GM12872 (cell line): ENCODE results near the gene METTL15.

Experiments
- TF ChIP-seq, protein P1 (sequence below): IDR thresholded peaks from 3 replicates; pipeline ENCODE4 v1.5.1; 2011; ENCODE audit warnings: low read depth, mild to moderate bottlenecking, low read length, moderate library complexity; ENCODE audit not compliant: insufficient read depth

The METTL15 gene

DNA sequence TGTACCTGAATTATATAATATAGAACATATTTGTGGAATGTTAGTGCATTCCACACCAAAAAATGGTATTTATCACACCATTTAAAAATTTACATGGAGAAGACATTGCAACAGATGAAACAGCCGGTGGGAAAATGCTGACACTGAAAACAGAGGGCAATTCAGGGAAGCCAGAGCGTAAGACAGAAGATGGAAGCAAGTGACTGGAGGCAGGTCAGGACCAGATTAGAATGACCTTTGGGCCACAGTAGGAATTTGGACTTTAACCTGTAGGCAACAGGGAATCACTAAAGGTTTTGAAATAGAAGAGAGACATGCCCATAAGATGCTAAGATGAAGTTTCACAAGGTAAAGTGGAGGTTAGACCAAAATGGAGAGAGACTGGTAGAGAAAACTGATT is 60.5 kb downstream of the METTL15 start:
- TF ChIP-seq, protein P1, sequence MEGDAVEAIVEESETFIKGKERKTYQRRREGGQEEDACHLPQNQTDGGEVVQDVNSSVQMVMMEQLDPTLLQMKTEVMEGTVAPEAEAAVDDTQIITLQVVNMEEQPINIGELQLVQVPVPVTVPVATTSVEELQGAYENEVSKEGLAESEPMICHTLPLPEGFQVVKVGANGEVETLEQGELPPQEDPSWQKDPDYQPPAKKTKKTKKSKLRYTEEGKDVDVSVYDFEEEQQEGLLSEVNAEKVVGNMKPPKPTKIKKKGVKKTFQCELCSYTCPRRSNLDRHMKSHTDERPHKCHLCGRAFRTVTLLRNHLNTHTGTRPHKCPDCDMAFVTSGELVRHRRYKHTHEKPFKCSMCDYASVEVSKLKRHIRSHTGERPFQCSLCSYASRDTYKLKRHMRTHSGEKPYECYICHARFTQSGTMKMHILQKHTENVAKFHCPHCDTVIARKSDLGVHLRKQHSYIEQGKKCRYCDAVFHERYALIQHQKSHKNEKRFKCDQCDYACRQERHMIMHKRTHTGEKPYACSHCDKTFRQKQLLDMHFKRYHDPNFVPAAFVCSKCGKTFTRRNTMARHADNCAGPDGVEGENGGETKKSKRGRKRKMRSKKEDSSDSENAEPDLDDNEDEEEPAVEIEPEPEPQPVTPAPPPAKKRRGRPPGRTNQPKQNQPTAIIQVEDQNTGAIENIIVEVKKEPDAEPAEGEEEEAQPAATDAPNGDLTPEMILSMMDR = no peak

DNA sequence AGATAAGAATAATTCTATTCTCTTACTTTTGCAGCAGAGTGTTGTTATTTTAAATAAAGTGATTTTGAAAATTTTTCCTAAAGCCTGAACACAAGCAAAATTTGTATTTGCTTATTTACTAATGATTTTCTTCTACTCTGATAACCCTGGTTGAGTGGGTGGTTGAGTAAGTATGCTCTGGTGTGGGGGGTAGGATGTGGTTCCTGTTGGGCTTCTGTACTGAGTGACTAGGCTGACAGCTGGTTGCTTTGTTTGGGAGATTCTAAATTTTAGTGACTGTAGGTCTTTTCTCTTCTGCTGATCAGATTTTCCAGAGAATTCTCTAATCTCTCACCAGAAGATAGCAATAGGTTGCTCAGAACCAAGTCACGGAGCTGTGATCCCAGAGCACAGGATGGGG is 61.6 kb downstream of the METTL15 start:
- TF ChIP-seq, protein P1 = no peak

DNA sequence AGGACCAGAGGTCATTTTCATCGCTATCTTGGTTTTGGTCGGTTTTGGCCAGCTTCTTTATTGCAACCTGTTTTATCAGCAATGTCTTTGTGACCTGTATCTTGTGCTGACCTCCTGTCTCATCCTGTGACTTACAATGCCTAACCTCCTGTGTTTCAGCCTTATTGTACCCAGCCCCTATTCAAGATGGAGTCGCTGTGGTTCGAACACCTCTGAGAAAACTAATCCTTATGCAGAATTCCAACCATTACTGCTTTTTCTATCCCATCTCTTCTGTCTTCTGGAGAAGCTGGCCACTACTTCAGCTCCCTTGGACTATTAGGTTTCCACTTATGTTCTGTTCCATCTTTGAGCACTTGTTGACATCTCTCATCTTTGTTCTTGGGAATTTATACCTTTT is 62.6 kb downstream of the METTL15 start:
- TF ChIP-seq, protein P1 = no peak

DNA sequence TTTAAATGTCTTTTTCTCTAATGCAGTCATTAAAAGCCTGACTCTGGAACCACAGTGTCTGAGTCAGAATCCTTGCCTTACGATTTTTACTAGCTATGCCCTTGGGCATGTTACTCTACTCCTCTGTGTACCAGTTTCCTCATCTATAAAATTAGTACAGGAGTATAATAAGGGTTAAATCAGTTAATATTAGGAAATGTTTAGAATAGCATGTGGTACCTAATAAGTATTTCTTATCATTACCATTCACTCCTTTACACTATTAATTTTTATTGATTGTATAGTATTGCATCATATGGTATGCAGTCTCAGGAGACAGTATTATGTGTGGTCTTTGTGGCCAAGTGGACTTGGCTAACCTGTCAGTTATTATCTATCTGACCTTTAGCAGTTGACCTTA is 68.2 kb downstream of the METTL15 start:
- TF ChIP-seq, protein P1 = no peak

DNA sequence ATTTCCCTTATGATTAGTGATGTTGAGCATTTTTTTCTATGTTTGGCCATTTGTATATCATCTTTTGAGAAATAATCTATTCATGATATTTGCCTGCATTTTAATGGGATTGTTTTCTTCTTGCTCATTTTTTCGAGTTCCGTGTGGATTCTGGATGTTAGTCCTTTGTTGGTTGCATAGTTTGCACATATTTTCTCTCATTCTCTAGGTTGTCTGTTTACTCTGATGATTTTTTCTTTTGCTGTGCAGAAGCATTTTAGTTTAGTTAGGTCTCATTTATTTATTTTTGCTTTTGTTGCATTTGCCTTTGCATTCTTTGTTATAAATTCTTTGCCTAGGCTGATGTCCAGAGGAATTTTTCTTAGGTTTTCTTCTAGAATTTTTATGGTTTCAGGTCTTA is 87.3 kb downstream of the METTL15 start:
- TF ChIP-seq, protein P1 = no peak

DNA sequence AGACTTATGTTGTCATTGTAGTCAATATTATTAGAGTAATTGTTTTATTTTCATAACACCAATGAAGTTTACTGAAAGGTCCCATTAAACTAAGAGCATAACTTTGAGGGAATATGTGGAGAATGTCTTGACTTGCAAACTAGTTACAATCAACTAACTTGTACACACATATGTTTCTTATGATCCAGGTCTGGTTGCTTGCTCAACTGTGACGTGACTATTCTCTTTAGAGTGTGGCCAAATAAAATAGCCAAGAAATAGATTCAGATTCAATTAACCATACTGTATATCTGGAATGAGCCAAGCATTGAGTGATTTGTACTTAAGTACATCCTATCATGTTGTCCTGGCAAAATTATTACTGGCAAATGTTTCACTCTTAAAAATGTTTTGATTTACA is 101.7 kb downstream of the METTL15 start:
- TF ChIP-seq, protein P1 = no peak

DNA sequence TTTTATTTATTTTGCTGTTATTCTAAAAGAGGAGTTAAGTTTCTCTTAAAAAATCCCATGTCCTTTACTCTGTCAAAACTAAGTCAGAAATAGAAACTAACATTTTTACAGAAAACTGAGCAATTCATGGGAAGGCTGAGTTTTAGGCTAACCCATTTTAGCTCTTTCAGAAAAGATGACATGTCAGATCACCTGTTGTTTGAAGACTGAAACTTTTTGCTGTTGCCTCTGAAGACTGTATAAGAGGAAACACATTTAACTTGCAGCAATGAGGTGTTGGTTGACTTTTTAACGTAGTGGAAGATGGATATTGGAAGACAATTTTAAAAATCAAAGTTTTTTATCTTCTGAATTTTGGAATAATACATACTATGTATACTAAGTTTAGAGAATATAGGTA is 115.4 kb downstream of the METTL15 start:
- TF ChIP-seq, protein P1 = no peak

DNA sequence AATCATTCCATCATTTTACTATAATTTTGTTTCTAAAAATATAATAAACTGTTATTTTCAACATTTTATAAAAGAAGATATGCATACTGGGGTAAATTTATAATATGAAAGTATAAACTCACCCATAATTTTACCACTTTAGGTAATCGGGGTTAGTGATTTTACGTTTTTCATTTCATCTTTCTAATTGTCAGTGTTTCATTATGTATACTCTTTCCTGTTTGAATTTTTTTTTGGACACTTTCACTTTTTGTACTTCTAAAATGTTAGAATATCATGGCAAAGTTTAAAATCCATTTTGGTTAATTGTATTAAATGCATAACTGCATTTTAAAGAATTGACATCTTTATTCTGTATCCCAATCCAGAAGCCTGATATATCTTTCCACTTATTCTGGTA is 115.8 kb downstream of the METTL15 start:
- TF ChIP-seq, protein P1 = no peak
